Right atrium auricular region (tissue), 2 donors: ENCODE data around the gene RTP5. TPM values are rescaled to one million over a fixed set of nuclear protein-coding genes. Genes with fewer than 3 reads are reported as not detected.

Experiments used
- DNase-seq: peaks from one replicate; pipeline ENCODE4 v3.0.0-alpha.2; 2019; ENCODE audit warnings: low spot score
- H3K27ac ChIP-seq, 2 donors: fragments of 200-600 bp; sonication (generic); 1 replicate in 1 of 2; 2 replicates in 1 of 2; pipeline ENCODE4 v1.5.1; 2016 to 2019
- H3K27me3 ChIP-seq, 2 donors: fragments of 200-600 bp; sonication (generic); one replicate each; pipeline versions ENCODE4 v1.5.1 to v1.6.0; 2017 to 2019
- H3K36me3 ChIP-seq: fragments of 200-600 bp; sonication (generic); one replicate; pipeline ENCODE4 v1.5.1; 2016
- H3K4me1 ChIP-seq, 2 donors: fragments of 200-600 bp; sonication (generic); one replicate each; pipeline versions ENCODE4 v1.5.1 to v1.6.0; 2017 to 2019
- H3K4me3 ChIP-seq, 2 donors: fragments of 200-600 bp; sonication (generic); 1 replicate in 1 of 2; 2 replicates in 1 of 2; pipeline ENCODE4 v1.5.1; 2017 to 2019; ENCODE audit warnings: mild to moderate bottlenecking in 1 of 2, moderate library complexity in 1 of 2
- H3K9me3 ChIP-seq, 2 donors: fragments of 200-600 bp; sonication (generic); one replicate each; pipeline ENCODE4 v1.5.1; 2019
- CTCF ChIP-seq, 2 donors: fragments of 200-600 bp; sonication (generic); IDR thresholded peaks; one replicate each; pipeline ENCODE4 v1.5.1; 2019; ENCODE audit warnings: antibody characterized with exemption in 2 of 2
- total RNA-seq, 2 donors: library from RNA; depleted of rRNA; stranded (reverse); fragments of >200 nt; gene quantifications; one replicate each; pipeline ENCODE4 v1.1.0, GENCODE V29; 2016

The RTP5 gene
- total RNA-seq, 2 donors from 2014 or later, result not detected

DNA sequence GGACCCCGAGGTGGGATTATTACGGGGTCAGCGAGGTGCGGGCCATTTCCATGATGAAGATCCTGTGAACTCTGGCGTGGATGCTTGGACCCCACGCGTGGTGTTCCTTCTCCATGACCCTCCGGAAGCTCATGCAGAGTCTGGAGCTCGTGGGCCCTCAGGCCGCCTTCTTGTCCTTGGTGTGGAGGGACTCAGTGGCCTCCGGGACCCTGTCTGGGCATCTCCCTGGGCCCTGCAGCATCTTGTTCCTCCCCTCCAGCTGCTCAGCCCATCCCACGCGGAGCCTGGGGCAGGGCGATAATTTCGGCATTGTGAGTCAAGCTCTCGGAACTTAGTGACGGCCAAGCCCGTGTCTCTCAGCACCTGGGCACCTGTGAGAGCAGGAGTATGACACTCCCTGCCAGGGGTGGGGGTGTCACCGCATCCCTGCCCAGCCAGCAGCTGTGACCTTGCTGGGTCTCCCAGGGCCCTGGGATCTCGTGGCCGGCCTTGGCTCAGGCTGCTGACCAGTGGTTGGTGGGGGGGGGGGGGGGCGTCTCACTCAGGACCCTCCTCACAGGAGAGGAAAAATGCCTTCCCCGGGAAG is 24.6 kb downstream of the RTP5 start:
- H3K36me3 ChIP-seq, result no peaks in the 10 kb centered on the region
- H3K4me3 ChIP-seq, result no peak overlapping the region
- no peak for TF ChIP-seq CTCF (IDR thresholded peaks at IDR 0.05)
- no peak for DNase-seq
- H3K4me1 ChIP-seq, result peaks cover 0 to 5% of the 10 kb centered on the region in 2 donors
- no peaks in the 10 kb centered on the region for H3K27me3 ChIP-seq
- H3K27ac ChIP-seq, result no peak overlapping the region
- no peaks in the 10 kb centered on the region for H3K9me3 ChIP-seq

DNA sequence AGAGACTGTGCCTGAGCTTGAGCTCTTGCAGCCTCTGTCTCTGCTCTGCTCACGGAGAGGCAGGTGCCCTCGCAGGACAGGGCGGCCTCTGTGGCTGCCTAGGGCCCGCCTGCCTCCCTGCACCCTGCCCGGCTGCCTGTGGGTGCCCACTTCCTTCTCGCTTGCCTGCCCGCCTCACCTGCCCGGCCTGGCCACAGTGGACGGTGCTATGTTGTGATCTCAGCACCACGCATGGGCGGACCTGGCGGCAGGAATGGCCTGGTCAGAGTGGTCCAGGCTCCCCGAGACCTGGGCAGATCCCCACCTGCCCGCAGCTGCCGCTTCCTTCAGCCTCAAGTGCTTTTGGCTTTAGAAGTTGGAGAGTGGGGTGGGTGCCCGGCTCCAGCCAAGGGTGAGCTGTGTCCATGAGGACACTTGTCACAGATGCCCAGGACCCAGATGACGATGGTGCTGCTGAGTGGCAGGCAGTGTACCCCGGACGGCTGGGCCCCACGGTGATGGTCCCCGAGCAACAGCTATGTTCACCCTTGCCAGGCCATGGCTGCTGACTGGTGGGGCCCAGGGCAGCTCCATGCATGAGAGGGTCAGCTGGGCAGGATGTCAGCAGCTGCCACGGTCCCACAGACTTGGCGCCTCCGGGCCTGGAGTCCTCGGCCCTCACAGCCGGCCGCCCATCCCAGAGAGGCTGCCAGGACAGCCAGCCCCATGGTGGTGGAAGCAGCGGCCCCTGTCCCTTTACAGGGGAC is 25.3 kb downstream of the RTP5 start:
- Histone ChIP-seq H3K27me3 (no peaks in the 10 kb centered on the region), H3K4me1 (peaks cover 0 to 11% of the 10 kb centered on the region in 2 donors), H3K4me3 (no peak overlapping the region), H3K27ac (no peak overlapping the region), H3K36me3 (no peaks in the 10 kb centered on the region), H3K9me3 (no peaks in the 10 kb centered on the region)
- no peak for DNase-seq
- no peak for TF ChIP-seq CTCF (IDR thresholded peaks at IDR 0.05)

DNA sequence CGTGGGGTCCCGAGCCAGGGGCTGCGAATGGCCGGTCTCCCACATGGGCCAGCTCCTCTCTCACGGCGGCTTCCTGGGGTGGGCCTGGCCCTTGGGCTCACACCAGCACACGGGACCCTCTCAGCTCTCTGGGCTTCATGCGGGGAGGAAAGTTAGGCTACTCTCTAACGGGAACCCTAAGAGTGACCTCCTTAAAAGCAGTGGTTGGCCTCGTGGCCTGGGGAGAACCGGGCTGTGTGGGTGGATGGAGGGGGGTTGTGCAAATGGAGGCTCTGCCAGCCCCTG is 25.8 kb downstream of the RTP5 start:
- H3K36me3 ChIP-seq, result no peaks in the 10 kb centered on the region

DNA sequence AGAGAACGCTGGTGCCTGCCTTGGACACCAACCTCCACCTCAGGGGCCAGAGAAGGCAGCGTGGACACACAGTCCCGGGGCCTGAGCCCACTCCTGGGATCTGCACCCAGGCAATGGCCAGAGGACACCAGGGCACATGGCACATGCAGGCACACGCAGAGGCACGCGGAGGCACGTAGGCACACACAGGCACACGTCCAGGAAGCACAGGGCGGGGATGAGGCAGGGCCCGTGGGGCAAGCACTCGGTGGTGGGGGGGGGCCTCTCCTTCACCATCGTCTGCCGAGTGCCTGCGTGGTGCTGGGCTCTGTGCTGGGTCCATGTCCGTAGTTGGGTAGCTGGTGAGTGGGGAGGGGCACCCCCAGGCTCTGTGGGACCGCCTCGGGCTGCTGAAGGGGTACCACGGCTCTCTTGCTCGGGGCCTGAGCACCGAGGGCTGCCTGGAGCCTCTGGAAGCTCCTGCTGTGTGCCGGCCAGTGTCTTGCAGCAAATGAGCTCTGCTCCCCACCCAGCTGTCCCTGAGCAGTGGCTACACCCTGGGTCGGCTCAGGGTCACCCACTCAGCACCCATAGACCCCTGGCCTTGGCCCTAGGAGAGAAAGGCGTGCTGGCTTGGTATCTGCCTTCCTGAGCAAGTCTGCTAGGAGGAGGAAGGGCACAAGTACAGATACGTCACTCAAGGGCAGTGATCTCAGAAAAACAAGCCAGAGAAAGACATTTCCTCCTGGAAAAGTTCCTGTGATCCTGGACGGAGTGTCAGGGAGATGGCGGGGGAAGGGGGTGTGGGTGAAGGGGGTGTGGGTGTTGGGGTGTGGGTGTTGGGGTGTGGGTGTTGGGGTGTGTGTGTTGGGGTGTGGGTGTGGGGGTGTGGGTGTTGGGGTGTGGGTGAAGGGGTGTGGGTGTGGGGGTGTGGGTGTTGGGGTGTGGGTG is 26.4 kb downstream of the RTP5 start:
- no peak for DNase-seq
- Histone ChIP-seq H3K27me3 (no peaks in the 10 kb centered on the region), H3K27ac (no peak overlapping the region), H3K36me3 (no peaks in the 10 kb centered on the region), H3K4me3 (no peak overlapping the region), H3K4me1 (peaks cover 0 to 21% of the 10 kb centered on the region in 2 donors), H3K9me3 (no peaks in the 10 kb centered on the region)
- no peak for TF ChIP-seq CTCF (IDR thresholded peaks at IDR 0.05)

More for the DNA sequence above, 25.8 kb downstream of the RTP5 start:
- no peak for DNase-seq
- Histone ChIP-seq H3K4me1 (peaks cover 0 to 16% of the 10 kb centered on the region in 2 donors), H3K27ac (no peak overlapping the region), H3K9me3 (no peaks in the 10 kb centered on the region), H3K4me3 (no peak overlapping the region), H3K27me3 (no peaks in the 10 kb centered on the region)
- TF ChIP-seq CTCF (IDR thresholded peaks at IDR 0.05), result no peak

DNA sequence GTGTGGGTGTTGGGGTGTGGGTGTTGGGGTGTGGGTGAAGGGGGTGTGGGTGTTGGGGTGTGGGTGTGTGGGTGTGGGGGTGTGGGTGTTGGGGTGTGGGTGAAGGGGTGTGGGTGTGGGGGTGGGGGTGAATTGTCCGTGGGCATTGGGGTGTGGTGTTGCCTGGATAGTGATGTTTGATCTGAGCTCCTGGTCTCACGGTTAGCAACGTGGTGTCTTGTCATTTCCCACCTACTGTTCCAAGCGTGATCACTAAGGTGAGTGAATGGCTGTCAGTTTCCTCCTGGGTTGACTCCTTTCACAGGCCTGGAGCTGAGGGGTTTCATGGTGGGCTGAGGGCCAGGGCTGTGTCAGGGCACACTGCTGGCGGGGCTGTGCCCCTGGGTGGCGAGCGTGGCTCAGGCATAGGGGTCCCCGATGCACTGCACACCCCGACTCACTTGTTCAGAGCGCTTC is 27.2 kb downstream of the RTP5 start:
- no peak for DNase-seq

More for the DNA sequence above, 27.2 kb downstream of the RTP5 start:
- TF ChIP-seq CTCF (IDR thresholded peaks at IDR 0.05), result no peak
- Histone ChIP-seq H3K36me3 (no peaks in the 10 kb centered on the region), H3K27ac (no peak overlapping the region), H3K4me3 (no peak overlapping the region), H3K9me3 (no peaks in the 10 kb centered on the region), H3K27me3 (no peaks in the 10 kb centered on the region), H3K4me1 (peaks cover 0 to 29% of the 10 kb centered on the region in 2 donors)
